ENCODE measurements around the gene SBF2. TPM values are rescaled to one million over a fixed set of nuclear protein-coding genes. Genes with fewer than 3 reads are reported as not detected.
A peak's percentile ranks its signal among the peaks of the same experiment; 100 is the strongest.

Gene SBF2
- total RNA-seq, 1 experiment from 2014 or later = 30.2 TPM

GRCh38 chr11:9831122-9831521, 462.9 kb downstream of the SBF2 start:
- no peaks in the 10 kb centered on the region for H3K9me3 ChIP-seq (ENCODE audit: control insufficient read depth, low read depth, low read length)
- no peak overlapping the region for H3K27ac Mint-ChIP-seq
- no peak overlapping the region for H4K5ac ChIP-seq (ENCODE audit: insufficient read length, low read depth, low read length)
- H3K56ac ChIP-seq (ENCODE audit: insufficient read length, low read depth, low read length) = no peak overlapping the region
- no peak overlapping the region for H3K27ac ChIP-seq (ENCODE audit: insufficient read length, low read depth, low read length)
- H3K4me2 ChIP-seq (ENCODE audit: insufficient read depth, insufficient read length, low read length) = no peak overlapping the region
- H4K20me1 ChIP-seq (ENCODE audit: control insufficient read depth, insufficient read depth, insufficient read length) = no peaks in the 10 kb centered on the region
- no peak overlapping the region for H2BK120ac ChIP-seq (ENCODE audit: low read depth, low read length, poor library complexity, severe bottlenecking)
- no peak overlapping the region for H3K14ac ChIP-seq (ENCODE audit: insufficient read depth, low read length)
- H3K79me2 ChIP-seq (ENCODE audit: insufficient read depth, low read length) = no peaks in the 10 kb centered on the region
- H3T11ph ChIP-seq (ENCODE audit: low read length) = no peak overlapping the region
- H3K4me1 ChIP-seq (ENCODE audit: insufficient read depth, low read length) = no peaks in the 10 kb centered on the region; the same call in 1 of the 2 replicates
- no peaks in the 10 kb centered on the region for H3K27me3 ChIP-seq (ENCODE audit: insufficient read depth, low read length)
- no peak overlapping the region for H2AFZ ChIP-seq (ENCODE audit: low read length)
- H3K27me3 Mint-ChIP-seq (ENCODE audit: low read depth) = no peaks in the 10 kb centered on the region
- WGBS (ENCODE audit: extremely low coverage, insufficient read length, low lambda C conversion rate) = no CpG with 5 or more reads among the region's 3 CpGs
- no peak overlapping the region for H3K4me3 Mint-ChIP-seq
- peaks cover 0 to 7% (median 4%) of the 10 kb centered on the region in 3 experiments; a peak in 2 of 7 replicates for H3K36me3 Mint-ChIP-seq (ENCODE audit: insufficient read depth in 1 of 3, low read depth in 3 of 3)
- peak; percentile 38; the same call in 2 of the 3 replicates for TF ChIP-seq CTCF (conservative IDR thresholded peaks at IDR 0.05)
- H3K18ac ChIP-seq (ENCODE audit: insufficient read length, low read depth, low read length) = no peak overlapping the region
- H3K23me2 ChIP-seq (ENCODE audit: insufficient read length, low read depth, low read length, poor library complexity, severe bottlenecking) = no peaks in the 10 kb centered on the region
- no peaks in the 10 kb centered on the region for H3K9me3 Mint-ChIP-seq
- H3K4me1 Mint-ChIP-seq = peaks cover 3 to 7% of the 10 kb centered on the region in 2 experiments; a peak in 2 of 4 replicates
- no peak overlapping the region for H2BK5ac ChIP-seq (ENCODE audit: insufficient read length, low read length)
- no peak overlapping the region for H3K23ac ChIP-seq (ENCODE audit: insufficient read length, low read depth, low read length)
- no peak overlapping the region for H3K9ac ChIP-seq (ENCODE audit: extremely low read depth, insufficient read length, low read length)
- no peak overlapping the region for H2BK20ac ChIP-seq (ENCODE audit: low read depth, low read length, poor library complexity, severe bottlenecking)
- no peak overlapping the region for H2BK15ac ChIP-seq (ENCODE audit: low read depth, low read length)
- no peak overlapping the region for H2BK12ac ChIP-seq (ENCODE audit: insufficient read length, low read depth, low read length)
- no peak overlapping the region for H4K91ac ChIP-seq (ENCODE audit: insufficient read length, low read depth, low read length)
- no peaks in the 10 kb centered on the region for H3K79me1 ChIP-seq (ENCODE audit: insufficient read depth, low read depth, low read length, poor library complexity, severe bottlenecking)
- no peak overlapping the region for H4K8ac ChIP-seq (replicated peaks; ENCODE audit: insufficient read length, low read depth, low read length)
- no peak overlapping the region for H3K4ac ChIP-seq (ENCODE audit: low read depth, low read length)
- DNase-seq = peak; percentile 41
- no peak overlapping the region for H2AK5ac ChIP-seq (ENCODE audit: insufficient read length, low read length)

All from H9 (cell line).